ENCODE measurements around the gene ZNF143.

GRCh38 chr11:9525116-9525515 lies 64.3 kb downstream of the ZNF143 start:
- no peak for TF ChIP-seq CTCF (conservative IDR thresholded peaks at IDR 0.05; ENCODE audit: low read length)
- TF ChIP-seq EZH2phosphoT487 (IDR thresholded peaks at IDR 0.05; ENCODE audit: borderline replicate concordance) = no peak
